NCI-H1694 treated with DMSO at 0.1 percent for 48 hours (cell line): ENCODE results near the gene DUSP11.
"Not testable (repeated sequence)": the region's sequence is repeated elsewhere in the genome, so short reads cannot be mapped to it uniquely, and the experiment has no call there.

Source experiments
- DNase-seq: peaks from one replicate; lab custom pipeline; 2025; lab: John Stamatoyannopoulos, UW

DUSP11 gene

DNA sequence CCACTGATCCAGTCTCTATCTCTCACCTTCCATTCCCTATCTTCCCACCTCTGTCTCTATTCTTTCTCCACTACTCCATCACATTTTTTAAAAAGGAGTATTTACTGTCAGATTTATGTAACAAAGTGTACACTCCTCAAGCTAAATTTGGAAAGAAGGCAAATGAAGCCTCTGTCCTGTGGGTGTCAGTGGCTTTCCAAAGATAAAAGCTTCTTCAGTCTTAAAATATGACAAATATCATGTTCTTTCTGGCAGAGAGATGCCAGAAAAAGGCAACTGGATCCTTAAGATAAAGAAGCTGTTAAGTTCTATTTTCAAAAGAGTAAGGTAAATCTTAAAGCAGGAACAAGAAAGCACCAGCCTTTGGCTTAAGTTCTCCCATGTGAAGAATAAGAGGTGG lies 7.1 kb downstream of the DUSP11 start:
- DNase-seq, result no peak

DNA sequence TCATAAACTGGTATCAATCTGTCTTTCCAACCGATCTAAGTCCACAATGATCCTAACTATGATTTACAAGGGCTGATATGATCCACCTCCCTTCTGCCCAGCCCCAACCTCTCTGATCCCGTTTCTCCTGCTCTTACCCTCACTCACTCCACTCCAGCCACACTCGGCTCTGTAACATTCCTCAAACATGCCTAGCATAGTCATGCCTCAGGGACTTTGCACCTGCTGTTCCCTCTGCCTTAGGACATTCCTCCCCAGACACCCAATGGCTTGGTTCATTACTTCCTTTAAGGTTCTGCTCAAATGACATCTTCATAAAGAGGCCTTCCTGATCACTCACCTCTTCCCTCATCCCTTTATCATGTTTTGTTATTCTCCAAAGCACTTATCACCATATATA lies 9.2 kb downstream of the DUSP11 start:
- DNase-seq, result no peak

DNA sequence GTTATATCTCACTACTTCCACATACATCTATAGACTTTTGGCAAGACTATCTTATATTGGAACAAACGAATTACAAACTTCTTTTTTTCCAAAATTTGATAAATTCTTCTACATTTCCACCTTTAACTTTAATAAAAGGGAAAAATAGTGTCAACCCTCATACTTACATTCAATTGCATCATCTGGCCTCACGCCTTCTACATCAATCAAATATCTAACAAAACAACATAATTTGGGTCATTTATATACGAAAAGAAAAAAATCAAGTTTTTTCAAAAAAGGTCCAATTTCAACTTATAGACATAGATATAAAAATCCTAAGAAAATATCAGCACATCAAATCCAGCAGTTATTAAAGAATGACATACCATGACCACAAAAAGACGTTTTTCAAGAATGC lies 12.9 kb downstream of the DUSP11 start:
- DNase-seq, result no peak

DNA sequence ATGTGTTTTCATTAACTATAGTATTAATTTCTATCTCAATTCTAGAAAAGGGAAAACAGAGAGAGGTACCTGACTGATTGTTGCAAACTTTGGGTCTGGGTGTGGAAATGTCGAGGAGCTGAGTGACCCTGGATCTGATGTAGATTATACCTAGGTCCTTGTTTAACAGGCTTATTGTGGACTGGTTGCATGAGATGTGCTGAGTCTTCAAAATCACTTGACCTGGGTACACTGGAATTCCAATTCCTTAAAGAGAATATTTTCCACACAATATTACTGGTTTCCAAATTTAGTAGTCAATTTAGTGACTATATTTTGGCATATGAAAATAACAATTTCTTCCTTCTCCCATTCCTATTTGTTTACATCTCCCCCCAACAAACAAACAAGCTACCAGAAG lies 13.6 kb downstream of the DUSP11 start:
- DNase-seq, result no peak

DNA sequence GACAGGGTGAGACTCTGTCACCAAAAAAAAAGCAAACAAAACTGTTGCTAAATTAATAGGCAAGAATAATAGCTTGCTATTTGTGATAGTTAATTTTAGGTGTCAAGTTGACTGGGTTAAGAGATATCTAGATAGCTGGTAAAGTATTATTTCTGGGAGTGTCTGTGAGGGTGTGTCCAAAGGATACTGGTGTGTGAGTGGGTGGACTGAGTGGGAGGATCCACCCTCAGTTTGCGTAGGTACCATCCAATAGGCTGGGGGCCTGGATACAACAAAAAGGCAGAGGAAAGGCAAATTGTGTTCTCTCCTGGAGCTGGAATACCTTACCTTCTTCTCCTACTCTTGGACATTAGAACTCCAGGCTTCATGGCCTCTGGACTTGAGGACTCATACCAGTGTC lies 15.0 kb downstream of the DUSP11 start:
- no peak for DNase-seq

DNA sequence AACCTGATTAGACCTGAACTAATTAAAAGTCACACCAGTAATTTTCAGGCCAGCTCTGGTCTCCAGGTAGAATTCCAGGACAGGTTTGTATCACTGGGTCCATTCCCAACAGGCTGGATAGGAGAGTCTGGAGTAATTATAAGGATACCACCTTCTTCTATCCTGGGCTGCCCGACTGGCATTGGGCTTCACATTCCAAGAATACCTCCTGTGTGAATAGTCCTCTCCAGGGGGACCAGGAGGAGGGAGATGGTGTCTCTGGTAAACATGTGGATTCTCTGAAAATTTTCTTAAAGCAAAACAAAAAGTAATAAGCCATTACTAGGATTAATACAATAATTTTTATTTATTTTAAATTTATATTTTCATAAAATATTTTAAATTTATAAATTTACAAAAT lies 17.3 kb downstream of the DUSP11 start:
- no peak for DNase-seq

DNA sequence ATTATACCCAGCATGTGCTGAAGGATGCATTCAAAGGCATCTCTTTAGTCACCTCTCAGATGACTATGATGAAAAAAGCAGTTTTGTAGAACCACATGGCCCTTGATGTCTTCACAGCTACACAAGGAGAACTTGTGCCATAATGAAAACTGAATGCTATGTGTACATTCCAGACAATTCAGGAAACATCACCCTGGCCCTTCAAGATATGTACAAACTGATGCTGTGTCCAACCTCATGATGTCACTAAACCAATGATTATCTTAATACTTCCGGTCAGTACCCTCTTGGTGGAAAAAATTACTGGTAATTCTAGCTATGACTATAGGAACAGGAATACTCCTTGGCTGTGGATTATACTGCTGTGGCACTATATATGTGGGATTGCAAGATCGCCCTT lies 20.0 kb downstream of the DUSP11 start:
- no peak for DNase-seq

DNA sequence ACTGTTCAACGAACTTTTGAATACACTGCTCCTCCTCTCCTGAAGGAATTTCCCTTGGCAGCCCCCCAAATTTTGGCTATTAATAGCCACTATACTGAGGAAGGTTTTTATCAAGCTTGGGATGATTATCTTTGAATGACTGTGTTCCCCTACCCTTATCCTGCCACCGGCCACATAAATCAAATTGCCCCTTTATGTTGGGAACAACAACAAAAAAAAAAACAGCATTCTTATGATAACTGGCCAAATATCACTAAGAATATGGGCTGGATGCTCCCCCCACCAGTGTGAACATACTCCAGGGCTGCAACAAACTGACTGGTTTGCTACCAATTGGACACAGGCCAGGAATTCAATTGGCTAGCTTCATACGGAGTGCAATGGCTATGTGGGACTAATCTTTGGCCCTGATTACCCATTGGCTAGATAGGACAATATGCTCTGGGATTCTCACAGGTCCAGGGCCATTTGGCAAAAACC lies 20.6 kb downstream of the DUSP11 start:
- DNase-seq, result no peak

DNA sequence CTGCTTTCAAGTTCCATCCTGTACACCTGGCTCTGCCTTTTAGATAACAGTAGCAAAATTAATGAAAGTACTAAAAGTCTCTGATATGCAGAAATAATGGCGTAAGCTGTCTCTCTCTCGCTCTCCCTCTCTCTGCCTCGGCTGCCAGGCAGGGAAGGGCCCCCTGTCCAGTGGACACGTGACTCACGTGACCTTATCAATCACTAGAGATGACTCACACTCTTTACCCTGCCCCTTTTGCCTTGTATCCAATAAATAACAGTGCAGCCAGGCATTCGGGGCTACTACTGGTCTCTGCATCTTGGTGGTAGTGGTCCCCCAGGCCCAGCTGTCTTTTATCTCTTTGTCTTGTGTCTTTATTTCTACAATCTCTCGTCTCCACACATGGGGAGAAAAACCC lies 25.6 kb downstream of the DUSP11 start:
- DNase-seq, result not testable (repeated sequence)

DNA sequence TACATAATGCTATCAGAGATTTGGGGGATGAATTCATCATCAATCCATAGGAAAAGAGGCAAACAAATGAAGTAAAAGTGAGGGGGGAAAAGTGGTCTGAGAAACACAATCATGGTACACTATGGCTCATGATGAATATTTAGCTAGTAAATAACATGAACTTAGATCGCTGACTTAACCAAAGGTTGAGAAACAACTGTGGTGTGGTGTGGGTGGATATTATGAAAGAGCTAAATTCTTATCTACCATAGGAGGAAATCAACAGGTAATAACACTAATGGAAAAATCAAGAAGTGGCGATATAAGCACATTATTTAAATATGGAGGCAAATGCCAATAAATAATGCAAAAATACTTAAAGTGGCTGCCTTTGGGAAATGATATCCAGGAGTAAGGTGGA lies 30.6 kb downstream of the DUSP11 start:
- no peak for DNase-seq

DNA sequence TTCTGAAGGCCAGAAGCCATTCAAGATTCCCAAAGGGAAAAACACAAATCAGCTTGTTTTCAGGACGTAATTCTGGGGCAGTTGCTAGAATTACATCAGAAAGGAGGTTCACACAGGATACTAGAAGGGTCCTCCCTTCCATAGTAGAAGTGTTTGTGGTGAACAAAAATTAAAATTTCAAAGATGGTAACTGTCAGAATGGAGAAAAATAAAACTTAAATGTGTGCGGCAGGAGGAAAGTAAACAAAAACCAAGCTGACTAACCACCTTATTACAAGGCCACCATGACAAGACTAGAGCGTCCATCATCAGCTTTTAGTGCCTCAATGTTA lies 33.1 kb downstream of the DUSP11 start:
- no peak for DNase-seq

DNA sequence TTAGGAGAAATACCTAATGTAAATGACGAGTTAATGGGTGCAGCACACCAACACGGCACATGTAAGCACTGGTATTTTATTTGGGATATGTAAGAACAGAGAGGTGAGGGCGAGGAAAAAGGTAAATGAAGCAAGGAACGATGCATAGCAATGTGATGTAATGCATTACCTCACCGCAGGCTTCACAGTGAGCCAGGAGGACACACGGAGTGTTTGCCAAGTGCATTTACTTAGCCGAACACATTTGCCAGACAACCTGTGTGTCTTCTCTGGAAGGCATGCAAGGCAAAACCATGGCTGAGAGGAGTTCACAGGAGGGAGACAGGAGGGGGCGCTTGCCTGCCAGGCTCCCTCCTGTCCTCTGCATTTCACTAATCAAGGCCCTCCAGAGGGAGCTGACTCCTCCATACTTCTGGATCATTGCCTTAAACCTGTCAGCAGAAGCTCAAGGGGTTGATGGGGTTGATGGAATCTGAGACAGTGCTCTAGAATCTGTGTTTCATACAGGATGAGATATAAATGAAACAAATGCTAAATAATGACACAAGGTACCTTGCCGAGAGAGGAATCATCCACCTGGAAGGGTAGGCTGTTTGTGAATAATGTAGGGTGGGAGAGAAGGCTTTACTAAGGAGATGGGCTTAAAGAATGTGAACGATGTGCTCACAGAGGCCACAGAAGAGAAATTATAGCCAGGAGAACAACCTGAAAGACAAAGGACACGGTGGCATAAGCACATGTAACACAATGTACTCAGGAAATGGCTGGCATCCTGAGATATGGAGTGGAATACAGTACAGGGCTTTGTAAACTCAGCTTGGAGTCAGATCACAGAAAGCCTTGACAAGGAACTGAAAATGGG lies 33.7 kb downstream of the DUSP11 start:
- DNase-seq, result no peak

DNA sequence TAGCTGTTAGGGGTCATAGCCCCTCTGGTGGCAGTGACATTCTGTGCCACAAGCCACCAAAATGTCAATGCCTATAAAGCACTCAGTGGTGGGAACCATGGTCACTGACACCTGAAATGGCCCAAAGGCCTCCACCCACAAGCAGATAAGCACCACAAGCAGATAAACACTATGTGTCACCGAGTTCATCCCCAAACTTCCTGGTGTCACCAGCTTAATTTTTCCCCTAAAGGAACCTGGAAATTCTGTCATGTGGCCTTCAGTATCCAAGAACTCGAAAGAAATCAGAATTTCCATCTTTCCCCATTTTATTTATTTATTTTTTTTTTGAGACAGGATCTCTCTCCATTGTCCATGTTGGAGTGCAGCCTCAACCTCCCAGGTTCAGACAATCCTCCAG lies 39.1 kb downstream of the DUSP11 start:
- no peak for DNase-seq

DNA sequence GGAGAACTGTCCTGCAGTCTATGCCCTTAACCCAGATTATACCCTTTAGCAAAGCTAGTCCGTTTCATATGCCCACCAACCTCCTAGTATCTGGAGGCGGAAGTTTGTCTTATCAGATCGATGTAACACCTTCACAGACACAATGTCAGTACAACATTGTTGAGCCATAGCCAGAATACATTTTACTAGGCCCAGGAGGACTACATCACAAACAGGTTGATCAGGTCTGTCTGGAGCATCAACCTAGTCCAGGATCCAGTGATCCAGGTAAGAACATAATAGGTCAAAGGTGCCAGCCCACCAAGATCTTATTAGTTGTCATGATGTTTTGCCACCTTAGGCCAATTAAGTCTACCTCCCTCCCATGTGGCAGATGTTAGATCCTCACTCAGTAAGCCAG lies 40.8 kb downstream of the DUSP11 start:
- no peak for DNase-seq

DNA sequence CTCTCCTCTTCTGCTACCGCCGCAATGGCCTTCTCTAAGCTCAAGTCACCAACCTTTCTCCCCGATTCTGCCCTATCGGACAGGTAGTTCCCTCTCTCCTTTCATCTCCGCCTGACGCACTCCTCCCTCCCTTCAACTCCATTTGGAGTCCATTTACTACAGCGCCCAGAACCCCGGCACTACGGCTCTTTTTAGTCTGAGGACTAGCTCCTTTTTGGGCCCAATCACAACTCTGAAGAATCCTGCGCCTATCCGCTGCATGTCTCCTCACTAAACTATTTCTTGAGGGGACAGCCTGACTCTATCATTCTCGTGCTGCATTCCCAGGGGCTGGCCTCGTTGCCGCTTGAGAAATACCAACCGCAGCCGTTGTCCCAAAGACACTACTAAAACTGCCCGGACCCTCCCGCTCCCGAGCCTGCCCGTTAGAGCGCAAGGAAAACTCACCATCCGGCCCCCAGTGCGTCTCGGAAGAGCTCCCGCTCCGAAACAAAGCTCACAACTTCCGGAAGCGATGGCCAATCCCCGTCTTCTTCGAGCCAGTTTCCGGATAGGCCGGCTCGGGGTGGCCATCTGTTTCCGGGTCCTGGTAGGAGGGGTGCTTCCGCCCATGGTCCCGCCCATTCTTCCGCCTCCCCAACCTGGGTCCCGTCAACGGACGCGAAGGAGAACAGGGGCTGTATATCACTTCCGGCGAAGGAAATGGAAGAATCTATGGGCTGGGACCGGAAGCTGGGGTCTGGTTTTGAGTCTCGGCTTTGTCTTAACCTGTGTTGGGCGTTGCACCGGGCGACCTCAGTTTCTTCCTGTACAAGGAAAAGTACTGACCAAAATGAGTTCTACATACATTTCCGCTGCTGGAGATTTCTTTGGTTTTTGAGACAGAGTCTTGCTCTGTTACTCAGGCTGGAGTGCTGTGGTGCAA lies 42.8 kb downstream of the DUSP11 start, which contains the start of gene TPRKB:
TPRKB (minus strand) TSS at position 491 of the 925 bp plus-strand sequence. CDS start 2,776 bp downstream, outside the sequence.
- DNase-seq, result peak; percentile 95

DNA sequence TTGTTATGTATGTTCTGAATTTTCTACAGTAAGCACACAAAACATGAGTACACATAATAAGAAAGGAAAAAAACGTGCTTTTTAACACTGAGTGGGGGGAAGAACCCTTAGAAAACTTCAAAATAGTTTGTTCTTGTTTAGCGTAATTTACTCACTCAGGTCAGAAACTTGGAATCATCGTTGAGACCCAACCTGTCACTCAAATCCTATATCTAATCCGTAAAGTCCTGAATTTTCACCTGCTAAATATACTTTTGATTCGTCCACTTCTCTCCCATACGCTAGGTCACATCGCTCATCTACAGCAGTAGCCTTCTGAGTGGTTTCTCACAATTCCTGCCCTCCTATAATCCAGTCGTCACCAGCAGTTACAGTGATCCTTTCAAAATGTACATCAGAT lies 43.5 kb downstream of the DUSP11 start:
- DNase-seq, result no peak

DNA sequence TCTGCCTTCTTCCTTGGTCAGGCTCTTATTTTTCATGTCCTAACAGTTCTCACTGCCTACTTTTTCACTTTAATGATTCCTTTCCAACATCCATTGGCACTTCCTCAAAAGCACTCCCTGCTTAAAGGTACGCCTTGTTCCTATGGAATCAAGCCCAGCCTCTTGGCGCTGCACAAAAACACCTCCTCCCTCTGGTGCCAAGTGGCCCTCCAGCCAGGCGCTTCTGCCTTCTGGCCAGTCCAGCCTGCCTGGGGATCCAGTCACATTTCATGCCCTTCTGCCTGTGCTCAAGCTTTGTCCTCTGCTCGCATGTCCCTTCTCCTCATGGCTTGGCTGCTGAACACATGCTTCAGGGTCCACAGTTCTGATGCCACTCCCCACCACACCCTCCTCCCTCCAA lies 49.1 kb downstream of the DUSP11 start:
- DNase-seq, result no peak

DNA sequence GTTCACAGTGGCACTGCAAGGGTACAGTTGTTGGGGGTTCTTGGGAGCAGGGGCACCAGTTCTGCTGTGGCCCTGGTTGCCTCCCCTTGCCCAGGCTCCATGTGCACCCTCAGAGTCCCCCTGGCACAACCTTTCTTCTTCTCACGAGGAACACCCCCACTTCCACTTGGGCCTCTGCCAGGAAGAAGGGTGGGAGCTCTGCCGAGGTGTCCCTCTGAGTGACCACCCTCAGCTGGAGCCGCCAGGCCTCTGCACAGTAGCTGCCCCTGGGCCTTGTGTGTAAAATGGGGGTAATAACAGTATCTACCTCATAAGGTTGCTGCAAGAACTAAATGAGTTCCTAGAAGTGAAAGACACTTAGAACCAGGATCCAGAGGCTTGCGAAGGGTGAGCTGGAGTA lies 51.2 kb downstream of the DUSP11 start:
- DNase-seq, result no peak

DNA sequence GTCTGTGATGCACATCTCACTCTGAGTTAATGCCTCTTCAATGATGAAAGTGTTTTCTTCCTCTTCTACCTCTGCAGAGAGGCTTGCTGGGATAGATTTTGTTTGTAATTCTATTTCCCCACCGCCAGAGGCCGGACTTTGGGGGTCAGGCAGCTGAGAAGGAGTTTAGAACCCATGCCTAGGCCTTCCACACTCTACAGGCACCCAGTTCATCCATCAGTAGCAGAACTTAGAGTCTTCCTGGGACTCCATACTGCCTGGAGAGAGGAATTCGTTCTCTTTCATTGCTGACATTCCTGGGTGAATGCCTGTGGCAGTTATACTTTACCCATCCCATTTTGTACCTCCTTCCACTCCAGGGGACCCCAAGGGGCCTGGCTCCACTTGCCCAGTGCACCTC lies 51.9 kb downstream of the DUSP11 start:
- DNase-seq, result no peak

DNA sequence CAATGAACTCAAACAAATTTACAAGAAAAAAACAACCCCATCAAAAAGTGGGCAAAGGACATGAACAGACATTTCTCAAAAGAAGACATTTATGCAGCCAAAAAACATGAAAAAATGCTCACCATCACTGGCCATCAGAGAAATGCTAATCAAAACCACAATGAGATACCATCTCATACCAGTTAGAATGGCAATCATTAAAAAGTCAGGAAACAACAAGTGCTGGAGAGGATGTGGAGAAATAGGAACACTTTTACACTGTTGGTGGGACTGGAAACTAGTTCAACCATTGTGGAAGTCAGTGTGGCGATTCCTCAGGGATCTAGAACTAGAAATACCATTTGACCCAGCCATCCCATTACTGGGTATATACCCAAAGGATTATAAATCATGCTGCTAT lies 53.2 kb downstream of the DUSP11 start:
- DNase-seq, result not testable (repeated sequence)

DNA sequence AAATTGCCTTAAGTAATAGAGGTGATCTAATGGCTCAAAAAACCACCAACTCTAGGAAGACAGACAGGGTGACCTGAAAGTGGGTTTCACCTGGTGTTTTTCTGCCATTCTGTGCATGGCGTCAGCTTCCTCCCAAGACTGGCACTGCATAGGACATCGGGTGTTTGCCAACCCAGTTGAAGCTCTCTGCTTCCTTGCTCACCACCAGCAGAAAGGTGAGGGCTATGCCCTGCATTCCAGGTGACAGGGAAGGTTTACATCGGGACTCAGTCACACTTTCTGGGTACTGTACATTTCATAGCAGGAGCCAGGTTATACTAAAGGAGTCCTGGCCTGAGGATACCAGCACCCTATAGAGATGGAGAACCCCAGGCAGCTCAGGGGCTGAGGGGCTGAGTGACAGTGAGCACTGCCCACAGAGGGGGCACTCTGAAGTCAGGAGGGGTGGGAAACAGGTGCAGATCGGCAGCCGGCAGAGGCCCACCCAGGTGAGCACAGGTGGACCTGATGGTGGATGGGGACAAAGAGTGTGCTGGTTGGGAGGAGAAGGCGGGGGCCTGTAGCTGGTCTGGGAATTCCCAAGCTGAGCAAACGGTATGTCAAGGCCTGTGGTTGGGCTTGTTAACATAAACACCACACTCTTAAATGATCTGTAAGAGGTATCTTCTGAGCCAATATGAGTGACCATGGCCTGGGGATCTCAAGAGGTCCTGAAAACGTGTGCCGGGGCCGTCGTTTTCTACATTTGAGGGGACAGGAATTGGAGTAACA lies 60.9 kb downstream of the DUSP11 start:
- DNase-seq, result no peak

DNA sequence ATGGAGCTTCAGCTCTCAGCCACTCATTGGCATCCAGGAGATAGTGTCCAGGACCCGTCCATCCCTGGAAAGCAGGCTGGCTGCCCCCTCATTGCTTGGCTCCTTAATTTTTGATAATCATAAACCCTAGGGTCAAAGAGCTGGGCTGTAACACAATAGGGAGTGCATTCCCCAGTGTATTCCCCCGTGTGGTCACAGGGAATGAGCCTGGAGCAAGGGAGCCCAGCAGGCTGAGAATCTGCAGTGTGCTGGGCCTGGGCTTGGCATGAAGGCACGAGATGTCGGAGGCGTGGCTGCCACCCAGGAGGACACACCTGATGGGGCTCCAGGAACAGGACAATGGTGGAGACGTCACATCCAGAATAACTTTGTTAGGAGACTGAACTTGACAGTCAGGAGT lies 61.5 kb downstream of the DUSP11 start:
- no peak for DNase-seq
